Stimulated activated CD4-positive, alpha-beta T cell treated with anti-CD3 and anti-CD28 coated beads, Interleukin-15, amount 100 ng/mL, for 48 hours (primary cell): ENCODE data around the gene GFOD2.
A peak's percentile ranks its signal among the peaks of the same experiment; 100 is the strongest.

Experiments used
- DNase-seq, 2 donors: peaks; one replicate each; pipeline ENCODE4 v3.0.0-alpha.2; 2020; ENCODE audit warnings: low read depth in 2 of 2

The GFOD2 gene

GRCh38 chr16:67672739-67673662, 46.1 kb downstream of the GFOD2 start:
- peak in 1 of 2 donors; percentile 43 for DNase-seq

- no peak for DNase-seq
Observed at GRCh38 chr16:67672306-67672705, 46.8 kb downstream of the GFOD2 start.

- no peak for DNase-seq
Observed at GRCh38 chr16:67669499-67670101, 49.5 kb downstream of the GFOD2 start.

- DNase-seq: no peak
Observed at GRCh38 chr16:67668495-67669157, 50.5 kb downstream of the GFOD2 start.

GRCh38 chr16:67667817-67668494, 51.2 kb downstream of the GFOD2 start:
- DNase-seq: peak; percentile 77 to 80

GRCh38 chr16:67667453-67667816, 51.7 kb downstream of the GFOD2 start:
- DNase-seq: no peak

- peak; percentile 64 to 77 for DNase-seq
Observed at GRCh38 chr16:67666559-67667452, 52.3 kb downstream of the GFOD2 start, which contains the start of the genes C16orf86 and ENKD1. C16orf86 (plus strand) TSS chr16:67666814; CDS start chr16:67666971, 157 bp downstream. ENKD1 (minus strand) TSS chr16:67666750; CDS start chr16:67666442, 308 bp downstream.

GRCh38 chr16:67666032-67666551, 53.0 kb downstream of the GFOD2 start:
- DNase-seq: no peak

GRCh38 chr16:67665598-67665997, 53.5 kb downstream of the GFOD2 start:
- no peak for DNase-seq

- no peak for DNase-seq
Observed at GRCh38 chr16:67664871-67665270, 54.2 kb downstream of the GFOD2 start.

GRCh38 chr16:67664258-67664657, 54.9 kb downstream of the GFOD2 start:
- DNase-seq: no peak

- DNase-seq: no peak
Observed at GRCh38 chr16:67663877-67664222, 55.3 kb downstream of the GFOD2 start.

- no peak for DNase-seq
Observed at GRCh38 chr16:67663151-67663876, 55.8 kb downstream of the GFOD2 start.

GRCh38 chr16:67662653-67663010, 56.5 kb downstream of the GFOD2 start:
- no peak for DNase-seq

- DNase-seq: no peak
Observed at GRCh38 chr16:67661886-67662652, 57.0 kb downstream of the GFOD2 start.

GRCh38 chr16:67661101-67661761, 57.9 kb downstream of the GFOD2 start:
- no peak for DNase-seq

GRCh38 chr16:67660564-67661028, 58.5 kb downstream of the GFOD2 start, which contains the start of gene PARD6A:
PARD6A (plus strand) TSS chr16:67660960; CDS start chr16:67661039, 79 bp downstream.
- peak; percentile 95 to 97 for DNase-seq
